Upper lobe of right lung (tissue), 1 donor: Measurements from ENCODE around the gene ABCC4. TPM values are rescaled to one million over a fixed set of nuclear protein-coding genes. Genes with fewer than 3 reads are reported as not detected.

Experiments
- ATAC-seq: fragments of 200-7000 bp; cut with Tn5 transposase; one replicate; pipeline ENCODE4 v1.9.1; 2020; ENCODE audit warnings: mild to moderate bottlenecking, moderate library complexity
- DNase-seq: peaks from one replicate; pipeline ENCODE4 v3.0.0-alpha.2; 2020
- H3K27ac ChIP-seq: fragments of 200-600 bp; one replicate; pipeline ENCODE4 v1.8.0; 2022
- H3K27me3 ChIP-seq: fragments of 200-600 bp; one replicate; pipeline ENCODE4 v1.8.0; 2022; ENCODE audit warnings: mild to moderate bottlenecking
- H3K36me3 ChIP-seq: fragments of 200-600 bp; one replicate; pipeline ENCODE4 v1.8.0; 2022
- H3K4me1 ChIP-seq: fragments of 200-600 bp; one replicate; pipeline ENCODE4 v1.8.0; 2022
- H3K4me3 ChIP-seq: fragments of 200-600 bp; one replicate; pipeline ENCODE4 v1.8.0; 2022; ENCODE audit warnings: mild to moderate bottlenecking
- H3K9me3 ChIP-seq: fragments of 200-600 bp; one replicate; pipeline ENCODE4 v1.8.0; 2022
- CTCF ChIP-seq: fragments of 200-600 bp; IDR thresholded peaks from one replicate; pipeline ENCODE4 v1.8.0; 2022; ENCODE audit warnings: antibody characterized with exemption
- intact Hi-C: fragments of 100-400 bp; cut with DNase I; formaldehyde crosslinking; loops from one replicate; pipeline ENCODE4 v1.11.0; 2022
- total RNA-seq: library from RNA; stranded (reverse); fragmentation: NEBNext Ultra II Directional; extraction: Animal tissue kit (Norgen Biotek cat#: 25700); gene quantifications from one replicate; pipeline ENCODE4 v1.2.1, GENCODE V29; 2021
- donor health status: DM: no; HTN: yes; CAD: no; lungs with severe emphysema.

ABCC4 gene
- total RNA-seq, 1 donor from 2014 or later = 28.1 TPM

DNA sequence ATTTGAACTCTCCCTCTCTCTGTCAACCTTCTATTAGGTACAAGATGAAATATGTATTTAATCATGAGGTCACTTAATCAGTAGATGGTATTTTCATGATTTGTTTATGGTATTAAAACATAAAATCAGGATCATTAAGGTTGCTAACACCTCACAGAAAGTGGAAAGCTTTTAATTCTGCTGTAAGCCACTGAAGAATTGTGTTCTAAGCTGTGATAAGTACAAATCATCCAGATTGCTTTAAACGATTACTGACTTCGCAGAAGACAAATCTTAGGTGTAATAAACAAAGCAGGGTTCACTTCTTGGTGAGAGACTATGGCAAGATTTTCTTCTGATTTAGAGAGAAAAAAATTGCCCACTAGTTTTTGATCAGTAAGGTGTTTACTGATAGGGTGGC is 214.5 kb downstream of the ABCC4 start:
- TF ChIP-seq CTCF = no peak
- ATAC-seq (no peak), DNase-seq (no peak)
- Histone ChIP-seq H3K27me3 (no peaks in the 10 kb centered on the region), H3K4me3 (no peak overlapping the region), H3K4me1 (no peaks in the 10 kb centered on the region), H3K36me3 (no peaks in the 10 kb centered on the region), H3K9me3 (no peaks in the 10 kb centered on the region), H3K27ac (no peak overlapping the region)
- intact Hi-C loops = no loop called here

DNA sequence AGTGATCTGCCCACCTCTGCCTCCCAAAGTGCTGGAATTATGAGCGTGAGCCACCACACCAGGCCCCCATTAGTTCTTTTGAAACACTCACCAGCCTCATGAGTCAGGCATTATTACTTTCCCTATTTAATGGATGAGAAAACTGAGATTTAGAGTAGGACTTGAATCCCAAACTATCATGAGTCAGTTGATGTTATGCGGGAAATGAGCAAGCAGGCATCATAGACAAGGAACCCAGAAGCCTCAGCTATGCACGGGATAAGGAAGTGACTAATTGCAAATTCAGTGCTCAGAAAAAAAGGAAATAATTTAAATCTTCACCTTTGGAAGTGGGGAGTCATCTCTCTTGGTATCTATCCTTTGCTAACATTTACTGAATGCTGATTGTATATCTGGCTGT is 217.5 kb downstream of the ABCC4 start:
- no peaks in the 10 kb centered on the region for H3K4me1 ChIP-seq
- no peaks in the 10 kb centered on the region for H3K9me3 ChIP-seq
- no peak overlapping the region for H3K4me3 ChIP-seq
- TF ChIP-seq CTCF = no peak
- no peak overlapping the region for H3K27ac ChIP-seq
- DNase-seq = no peak
- intact Hi-C loops = no loop called here
- H3K36me3 ChIP-seq = no peaks in the 10 kb centered on the region
- H3K27me3 ChIP-seq = no peaks in the 10 kb centered on the region
- ATAC-seq = no peak

- ATAC-seq (no peak), DNase-seq (no peak)
- Histone ChIP-seq H3K4me3 (no peak overlapping the region), H3K27me3 (no peaks in the 10 kb centered on the region), H3K36me3 (no peaks in the 10 kb centered on the region), H3K27ac (no peak overlapping the region), H3K9me3 (no peaks in the 10 kb centered on the region), H3K4me1 (no peaks in the 10 kb centered on the region)
- intact Hi-C loops = no loop called here
- TF ChIP-seq CTCF = no peak
Observed at GRCh38 chr13:95083066-95083465, 218.2 kb downstream of the ABCC4 start.

DNA sequence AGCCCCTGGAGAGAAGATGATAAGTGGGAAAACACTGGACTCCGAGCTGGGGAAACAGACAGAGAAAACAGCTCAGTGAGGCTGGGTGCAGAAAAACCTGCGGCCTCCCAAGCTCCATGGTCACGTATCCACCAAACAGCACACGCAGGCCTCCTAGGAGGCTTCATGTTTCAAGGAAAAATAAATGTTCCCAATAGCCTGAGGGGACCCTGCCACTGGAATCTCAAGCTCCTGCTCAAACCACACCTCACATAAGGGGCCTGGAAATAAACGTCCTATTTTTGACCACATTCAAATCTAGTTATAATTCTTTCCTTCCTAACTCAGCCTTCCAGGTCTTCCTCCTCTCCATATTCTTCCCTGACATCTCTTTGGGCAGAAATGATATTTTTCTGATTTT is 225.7 kb downstream of the ABCC4 start:
- no peak overlapping the region for H3K4me3 ChIP-seq
- no peak overlapping the region for H3K27ac ChIP-seq
- H3K27me3 ChIP-seq = no peaks in the 10 kb centered on the region
- H3K4me1 ChIP-seq = no peaks in the 10 kb centered on the region
- H3K36me3 ChIP-seq = peaks cover 10% of the 10 kb centered on the region
- intact Hi-C loops = no loop called here
- DNase-seq = no peak
- no peak for ATAC-seq
- H3K9me3 ChIP-seq = no peaks in the 10 kb centered on the region
- no peak for TF ChIP-seq CTCF

- DNase-seq (no peak), ATAC-seq (no peak)
- Histone ChIP-seq H3K9me3 (no peaks in the 10 kb centered on the region), H3K36me3 (peaks cover 10% of the 10 kb centered on the region), H3K27ac (no peak overlapping the region), H3K4me1 (no peaks in the 10 kb centered on the region), H3K27me3 (no peaks in the 10 kb centered on the region), H3K4me3 (no peak overlapping the region)
- intact Hi-C loops = no loop called here
- TF ChIP-seq CTCF = no peak
Observed at GRCh38 chr13:95074820-95075219, 226.4 kb downstream of the ABCC4 start.

DNA sequence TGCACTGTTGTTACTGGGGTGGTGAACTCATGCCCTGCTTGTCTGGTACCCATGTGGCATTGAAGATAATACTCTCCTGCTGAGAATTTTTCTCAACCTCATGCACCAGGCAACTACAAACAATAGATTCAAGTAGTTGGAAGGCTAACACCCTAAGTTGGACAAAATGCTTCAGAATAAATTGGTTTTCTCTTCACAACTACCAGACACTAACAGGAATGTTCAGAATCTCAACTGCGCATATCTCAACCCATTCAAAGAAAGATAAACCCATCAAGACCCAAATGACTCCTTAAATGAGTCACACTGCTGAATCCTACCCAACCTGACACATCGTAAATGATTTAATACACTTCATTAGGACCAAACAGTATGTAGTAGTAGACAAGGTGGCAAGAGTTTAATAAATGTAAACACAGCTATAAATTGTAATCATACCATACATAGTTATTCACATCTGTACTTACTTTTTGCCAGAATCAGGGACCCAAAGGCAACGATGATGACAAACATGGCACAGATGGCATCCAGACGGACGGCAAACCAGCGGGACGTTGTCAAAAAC is 227.4 kb downstream of the ABCC4 start:
- intact Hi-C loops = no loop called here
- ATAC-seq (no peak), DNase-seq (no peak)
- no peaks in the 10 kb centered on the region for H3K27me3 ChIP-seq
- H3K36me3 ChIP-seq = peaks cover 10% of the 10 kb centered on the region
- H3K4me1 ChIP-seq = no peaks in the 10 kb centered on the region
- no peak overlapping the region for H3K4me3 ChIP-seq
- H3K9me3 ChIP-seq = no peaks in the 10 kb centered on the region
- no peak overlapping the region for H3K27ac ChIP-seq
- TF ChIP-seq CTCF = no peak
